Smooth muscle cell of the brain vasculature (primary cell): ENCODE measurements around the gene DMTF1.
"Not testable (repeated sequence)": the region's sequence is repeated elsewhere in the genome, so short reads cannot be mapped to it uniquely, and the experiment has no call there.

ENCODE experiments used
- DNase-seq: peaks from one replicate; pipeline ENCODE4 v3.0.0-alpha.2; 2012; ENCODE audit warnings: low read depth, low spot score

The DMTF1 gene

GRCh38 chr7:87192784-87193487 lies 40.7 kb downstream of the DMTF1 start:
- DNase-seq, result no peak

- no peak for DNase-seq
These were observed 41.7 kb downstream of the DMTF1 start for GRCh38 chr7:87193912-87194311.

GRCh38 chr7:87199241-87199640 lies 47.0 kb downstream of the DMTF1 start:
- no peak for DNase-seq

- no peak for DNase-seq
These were observed 47.6 kb downstream of the DMTF1 start for GRCh38 chr7:87199700-87200450.

- DNase-seq, result no peak
These were observed 50.0 kb downstream of the DMTF1 start for GRCh38 chr7:87202208-87202607.

GRCh38 chr7:87202705-87203104 lies 50.5 kb downstream of the DMTF1 start:
- no peak for DNase-seq

- DNase-seq, result not testable (repeated sequence)
These were observed 51.7 kb downstream of the DMTF1 start for GRCh38 chr7:87203929-87204328.

- no peak for DNase-seq
These were observed 52.7 kb downstream of the DMTF1 start for GRCh38 chr7:87204933-87205332.

- not testable (repeated sequence) for DNase-seq
These were observed 53.4 kb downstream of the DMTF1 start for GRCh38 chr7:87205701-87206100.

GRCh38 chr7:87206361-87206760 lies 54.1 kb downstream of the DMTF1 start:
- no peak for DNase-seq

- DNase-seq, result no peak
These were observed 57.2 kb downstream of the DMTF1 start for GRCh38 chr7:87209295-87209924.

- DNase-seq, result no peak
These were observed 58.3 kb downstream of the DMTF1 start for GRCh38 chr7:87210506-87210905.

- DNase-seq, result no peak
These were observed 60.2 kb downstream of the DMTF1 start for GRCh38 chr7:87212498-87212897.

- no peak for DNase-seq
These were observed 61.0 kb downstream of the DMTF1 start for GRCh38 chr7:87213252-87213651.

- DNase-seq, result no peak
These were observed 61.6 kb downstream of the DMTF1 start for GRCh38 chr7:87213811-87214210.

- DNase-seq, result no peak
These were observed 62.8 kb downstream of the DMTF1 start for GRCh38 chr7:87215046-87215445.

GRCh38 chr7:87216701-87217508 lies 64.7 kb downstream of the DMTF1 start:
- DNase-seq, result no peak

GRCh38 chr7:87217983-87218653 lies 65.9 kb downstream of the DMTF1 start:
- no peak for DNase-seq

- DNase-seq, result no peak
These were observed 66.7 kb downstream of the DMTF1 start for GRCh38 chr7:87218796-87219544.

- no peak for DNase-seq
These were observed 67.3 kb downstream of the DMTF1 start, which contains the start of gene TMEM243 for GRCh38 chr7:87219545-87220025. Gene TMEM243, minus strand, starts transcription at chr7:87219732. Its CDS starts 229 bp downstream, at chr7:87219503.
